8988T (cell line): ENCODE measurements around the gene MYO9B.
"Not testable (repeated sequence)": the region's sequence is repeated elsewhere in the genome, so short reads cannot be mapped to it uniquely, and the experiment has no call there.

Source experiments
- DNase-seq: peaks from one replicate; pipeline ENCODE4 v3.0.0; 2011

The MYO9B gene

GRCh38 chr19:17185590-17185989, 110.0 kb downstream of the MYO9B start:
- no peak for DNase-seq

DNA sequence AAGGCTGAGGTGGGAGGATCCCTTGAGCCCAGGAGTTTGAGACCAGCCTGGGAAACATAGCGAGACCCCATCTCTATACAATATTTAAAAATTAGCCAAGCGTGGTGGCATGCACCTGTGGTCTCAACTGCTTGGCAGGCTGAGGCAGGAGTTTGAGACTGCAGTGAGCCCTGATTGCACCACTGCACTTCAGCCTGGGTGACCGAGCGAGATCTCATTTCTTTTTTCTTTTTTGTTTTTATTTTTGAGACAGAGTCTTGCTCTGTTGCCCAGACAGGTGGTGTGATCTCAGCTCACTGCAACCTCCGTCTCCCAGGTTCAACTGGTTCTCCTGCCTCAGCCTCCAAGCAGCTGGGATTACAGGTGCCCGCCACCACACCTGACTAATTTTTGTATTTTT, 116.2 kb downstream of the MYO9B start:
- not testable (repeated sequence) for DNase-seq

- no peak for DNase-seq
These were observed 117.2 kb downstream of the MYO9B start for GRCh38 chr19:17192751-17193150.

DNA sequence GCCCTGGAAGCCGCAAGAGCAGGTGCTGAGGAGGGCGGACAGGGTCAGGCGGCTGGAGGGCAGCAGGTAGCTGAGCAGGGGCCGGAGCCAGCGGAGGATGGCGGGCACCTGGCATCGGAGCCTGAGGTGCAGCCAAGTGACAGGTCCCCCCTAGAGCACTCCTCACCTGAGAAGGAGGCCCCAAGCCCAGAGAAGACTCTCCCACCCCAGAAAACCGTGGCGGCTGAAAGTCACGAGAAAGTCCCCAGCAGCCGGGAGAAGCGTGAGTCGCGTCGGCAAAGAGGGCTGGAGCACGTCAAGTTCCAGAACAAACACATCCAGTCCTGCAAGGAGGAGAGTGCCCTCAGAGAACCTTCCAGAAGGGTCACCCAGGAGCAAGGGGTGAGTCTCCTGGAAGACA, 119.0 kb downstream of the MYO9B start:
- no peak for DNase-seq

- DNase-seq, result no peak
These were observed 119.5 kb downstream of the MYO9B start for GRCh38 chr19:17195106-17195505.

GRCh38 chr19:17196610-17197009, 121.0 kb downstream of the MYO9B start:
- DNase-seq, result no peak

GRCh38 chr19:17197666-17198065, 122.1 kb downstream of the MYO9B start:
- no peak for DNase-seq

DNA sequence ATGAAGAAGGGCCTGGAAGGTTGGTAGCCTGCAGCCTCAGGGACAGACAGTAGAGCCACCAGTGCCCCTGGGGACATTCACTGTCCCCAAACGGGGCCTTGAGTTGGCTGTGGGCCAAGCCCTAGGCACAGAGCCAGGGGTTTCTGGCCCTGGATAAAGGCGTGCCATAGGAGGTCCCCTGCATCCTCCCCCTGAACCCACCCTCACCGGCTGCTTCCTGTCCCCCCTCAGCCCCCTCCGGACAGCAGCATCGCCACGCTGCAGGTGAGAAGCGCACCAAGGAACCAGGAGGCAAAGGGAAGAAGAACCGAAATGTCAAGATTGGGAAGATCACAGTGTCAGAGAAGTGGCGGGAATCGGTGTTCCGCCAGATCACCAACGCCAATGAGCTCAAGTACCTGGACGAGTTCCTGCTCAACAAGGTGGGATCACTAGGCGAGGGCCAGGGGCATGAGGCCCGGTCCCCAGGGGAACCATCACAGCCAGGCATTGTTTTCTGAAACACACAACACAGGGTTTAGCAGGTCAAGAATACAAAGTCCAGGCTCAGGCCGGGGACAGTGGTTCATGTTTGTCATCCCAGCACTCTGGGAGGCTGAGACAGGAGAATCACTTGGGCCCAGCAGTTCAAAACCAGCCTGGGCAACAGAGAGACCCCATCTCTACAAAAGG, 125.0 kb downstream of the MYO9B start:
- DNase-seq, result no peak

- DNase-seq, result peak; percentile 87
These were observed 126.7 kb downstream of the MYO9B start for GRCh38 chr19:17202249-17202648.

DNA sequence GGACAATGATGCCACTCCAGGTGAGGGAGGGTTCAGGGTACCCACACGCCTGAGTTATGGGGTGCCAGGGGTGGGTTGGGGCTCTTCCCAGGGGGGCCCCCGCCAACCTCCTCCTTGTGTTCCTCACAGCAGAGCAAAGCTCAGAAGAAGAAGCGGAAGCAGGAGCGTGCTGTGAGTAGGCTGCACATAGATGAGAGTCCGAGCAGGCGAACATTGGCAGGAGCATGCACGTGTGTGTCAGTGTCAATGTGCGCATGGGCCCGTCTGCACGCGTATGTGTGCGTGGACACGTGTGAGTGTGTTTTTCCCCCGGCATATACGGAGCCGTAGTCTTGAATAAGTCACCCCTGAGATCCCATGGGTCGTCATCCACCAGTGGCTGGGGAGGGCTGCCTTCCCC, 127.1 kb downstream of the MYO9B start:
- DNase-seq, result no peak

DNA sequence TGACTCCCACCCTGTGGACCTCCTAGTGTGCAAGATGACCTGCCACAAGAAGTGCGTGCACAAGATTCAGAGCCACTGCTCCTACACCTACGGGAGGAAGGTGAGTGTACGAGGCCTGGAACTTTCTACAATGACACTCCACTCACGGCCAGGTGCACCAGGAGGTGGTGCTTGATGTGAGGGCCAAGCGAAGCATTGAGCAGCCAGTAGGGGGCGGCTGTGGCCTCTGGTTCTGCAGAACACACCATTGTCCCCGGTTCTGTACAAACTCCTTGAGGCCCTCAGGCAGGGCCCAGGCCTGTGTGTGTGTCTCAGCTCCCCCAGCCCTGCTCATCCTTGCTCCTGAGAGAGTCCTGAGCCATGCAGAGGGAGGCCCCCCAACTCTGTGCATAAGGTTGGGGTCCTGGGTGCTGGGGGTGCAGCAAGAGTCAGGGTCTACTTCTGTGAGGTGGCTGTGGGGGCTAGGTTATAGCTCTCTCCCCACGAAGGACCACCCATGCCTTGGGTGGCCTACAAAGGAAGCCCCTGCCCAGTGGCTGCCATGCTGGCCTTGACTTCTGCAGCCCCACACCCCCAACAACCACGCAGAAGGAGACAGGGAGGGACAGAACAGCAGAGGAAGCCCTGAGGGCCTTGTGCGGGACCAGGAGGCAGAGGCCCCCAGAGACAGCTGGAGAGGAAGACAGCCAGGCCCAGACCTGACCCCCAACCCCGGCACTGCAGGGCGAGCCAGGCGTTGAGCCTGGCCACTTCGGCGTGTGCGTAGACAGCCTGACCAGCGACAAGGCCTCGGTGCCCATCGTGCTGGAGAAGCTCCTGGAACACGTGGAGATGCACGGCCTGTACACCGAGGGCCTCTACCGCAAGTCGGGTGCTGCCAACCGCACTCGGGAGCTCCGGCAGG, 129.9 kb downstream of the MYO9B start:
- peak; percentile 90 for DNase-seq

GRCh38 chr19:17206736-17207581, 131.4 kb downstream of the MYO9B start:
- no peak for DNase-seq

DNA sequence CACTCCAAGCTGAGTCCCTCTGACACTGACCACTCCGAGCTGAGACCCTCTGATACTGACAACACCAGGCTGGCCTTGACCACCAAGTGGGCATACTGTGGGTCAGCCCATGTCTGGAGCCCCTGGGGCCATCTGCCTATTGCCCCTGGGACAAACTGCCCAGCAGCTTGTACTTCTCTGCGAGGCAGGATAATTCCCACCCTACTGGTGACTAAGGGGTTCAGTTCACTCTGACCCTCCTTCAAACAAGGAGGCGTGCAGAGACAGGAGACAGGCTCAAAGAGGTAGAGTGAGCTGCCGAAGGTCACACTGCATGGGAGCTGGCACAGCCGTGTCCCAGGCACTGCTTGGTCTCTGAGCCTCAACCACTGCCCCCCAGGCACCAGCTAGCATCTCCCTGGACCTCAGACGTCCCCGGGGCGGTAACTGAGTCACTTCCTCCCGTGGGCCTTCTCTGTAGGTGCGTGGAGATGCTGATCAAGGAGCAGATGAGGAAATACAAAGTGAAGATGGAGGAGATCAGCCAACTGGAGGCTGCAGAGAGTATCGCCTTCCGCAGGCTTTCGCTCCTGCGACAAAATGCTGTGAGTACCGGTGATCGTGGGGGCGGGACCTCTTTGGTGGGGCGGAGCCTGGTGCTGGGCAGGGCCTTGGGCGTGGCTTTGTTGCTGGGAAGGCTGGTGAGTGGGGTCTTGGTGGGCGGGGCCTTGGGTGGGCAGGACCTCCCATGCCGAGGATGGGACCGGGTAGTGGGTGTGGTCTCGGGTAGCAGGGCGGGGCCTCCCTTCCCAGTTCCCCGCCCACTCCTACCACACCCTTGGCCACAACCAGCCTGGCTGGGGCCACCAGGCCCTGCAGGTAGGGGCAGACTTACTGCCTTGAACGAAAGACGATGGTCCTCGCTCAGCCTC, 133.8 kb downstream of the MYO9B start:
- peak; percentile 91 for DNase-seq

DNA sequence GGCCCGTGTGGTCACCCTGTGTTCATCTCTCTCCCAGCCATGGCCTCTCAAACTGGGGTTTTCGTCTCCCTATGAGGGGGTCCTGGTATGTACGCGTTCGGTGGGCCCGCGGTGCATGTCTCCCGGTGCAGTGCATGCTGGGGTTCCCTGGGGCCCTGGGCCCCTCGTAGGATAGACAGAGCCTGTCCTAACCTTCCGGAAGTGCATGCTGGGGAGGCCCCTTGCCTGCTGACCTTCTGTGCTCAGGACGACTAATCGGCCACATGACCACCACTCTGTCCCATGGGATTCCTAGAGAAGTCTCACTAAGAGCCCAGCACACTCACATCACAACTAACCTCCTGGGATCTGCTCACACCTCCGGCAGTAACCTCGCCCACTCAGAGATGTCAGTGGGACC, 134.7 kb downstream of the MYO9B start:
- no peak for DNase-seq

GRCh38 chr19:17211547-17212446, 136.2 kb downstream of the MYO9B start:
- DNase-seq, result no peak

DNA sequence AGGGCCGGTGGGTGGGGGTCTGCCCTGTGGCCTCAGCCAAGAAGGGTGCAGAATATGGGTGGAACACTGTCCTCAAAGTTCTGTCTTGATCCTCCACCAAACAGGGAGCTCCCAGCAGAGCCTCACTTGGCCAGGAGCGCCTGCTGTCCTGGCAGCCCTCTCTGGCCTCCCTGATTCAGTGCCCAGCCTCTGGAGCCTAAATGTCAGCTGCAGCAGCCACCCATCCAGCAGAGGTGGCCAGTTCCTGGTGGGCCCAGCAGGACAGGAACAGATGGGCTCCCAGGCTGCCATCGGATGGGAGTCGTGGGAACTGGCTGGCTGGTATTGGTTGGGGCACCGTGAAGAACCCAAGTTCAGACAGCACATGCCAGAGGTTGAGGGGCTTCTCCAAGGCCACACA, 137.8 kb downstream of the MYO9B start:
- no peak for DNase-seq

- DNase-seq, result no peak
These were observed 139.0 kb downstream of the MYO9B start for GRCh38 chr19:17214508-17215126.

- peak; percentile 92 for DNase-seq
These were observed 139.8 kb downstream of the MYO9B start, which contains the start of gene USE1 for GRCh38 chr19:17215127-17215971. USE1 (plus strand) TSS chr19:17215357; CDS start chr19:17215406, 49 bp downstream.

DNA sequence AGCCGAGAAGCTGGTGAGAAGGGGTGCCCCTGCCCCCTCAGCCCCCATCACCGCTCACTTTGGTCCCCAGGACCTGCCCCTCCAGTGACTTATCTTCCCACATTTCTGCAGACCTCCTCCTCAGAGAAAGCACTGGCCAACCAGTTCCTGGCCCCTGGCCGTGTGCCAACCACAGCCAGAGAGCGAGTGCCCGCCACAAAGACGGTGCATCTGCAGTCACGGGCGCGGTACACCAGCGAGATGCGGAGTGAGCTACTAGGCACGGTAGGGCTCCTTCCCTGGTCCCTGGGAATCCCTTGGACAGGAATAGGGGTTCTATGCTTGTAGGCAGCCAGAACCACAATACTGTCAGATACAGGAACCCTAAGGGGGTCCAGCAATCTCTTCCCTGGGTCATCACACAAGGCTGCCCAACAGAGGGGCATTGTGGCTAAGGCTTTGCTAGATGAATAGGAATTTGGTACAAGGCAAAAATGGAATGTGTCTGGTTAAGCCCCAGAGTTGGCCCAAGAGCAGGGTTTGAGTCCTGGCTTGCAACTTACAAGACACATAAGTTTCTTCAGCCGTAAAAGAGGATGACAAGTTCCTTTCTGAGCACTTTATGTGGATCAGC, 140.6 kb downstream of the MYO9B start:
- no peak for DNase-seq
